ENCODE results near the gene NEK7.

- TF ChIP-seq EZH2 (IDR thresholded peaks at IDR 0.05; ENCODE audit: borderline replicate concordance, insufficient read depth, low read depth, low read length, poor library complexity, severe bottlenecking), result no peak
- TF ChIP-seq, protein P1, sequence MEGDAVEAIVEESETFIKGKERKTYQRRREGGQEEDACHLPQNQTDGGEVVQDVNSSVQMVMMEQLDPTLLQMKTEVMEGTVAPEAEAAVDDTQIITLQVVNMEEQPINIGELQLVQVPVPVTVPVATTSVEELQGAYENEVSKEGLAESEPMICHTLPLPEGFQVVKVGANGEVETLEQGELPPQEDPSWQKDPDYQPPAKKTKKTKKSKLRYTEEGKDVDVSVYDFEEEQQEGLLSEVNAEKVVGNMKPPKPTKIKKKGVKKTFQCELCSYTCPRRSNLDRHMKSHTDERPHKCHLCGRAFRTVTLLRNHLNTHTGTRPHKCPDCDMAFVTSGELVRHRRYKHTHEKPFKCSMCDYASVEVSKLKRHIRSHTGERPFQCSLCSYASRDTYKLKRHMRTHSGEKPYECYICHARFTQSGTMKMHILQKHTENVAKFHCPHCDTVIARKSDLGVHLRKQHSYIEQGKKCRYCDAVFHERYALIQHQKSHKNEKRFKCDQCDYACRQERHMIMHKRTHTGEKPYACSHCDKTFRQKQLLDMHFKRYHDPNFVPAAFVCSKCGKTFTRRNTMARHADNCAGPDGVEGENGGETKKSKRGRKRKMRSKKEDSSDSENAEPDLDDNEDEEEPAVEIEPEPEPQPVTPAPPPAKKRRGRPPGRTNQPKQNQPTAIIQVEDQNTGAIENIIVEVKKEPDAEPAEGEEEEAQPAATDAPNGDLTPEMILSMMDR (IDR thresholded peaks at IDR 0.05), result no peak
Observed at GRCh38 chr1:198297281-198297680, 140.5 kb downstream of the NEK7 start.

All from B cell (primary cell).